ENCODE measurements around the gene CYBC1.

Gene CYBC1

GRCh38 chr17:82419540-82419939 is 31.0 kb downstream of the CYBC1 start:
- Histone ChIP-seq H3K27ac (ENCODE audit: low read depth, low read length, poor library complexity, severe bottlenecking) (peak overlapping the region; percentile 48), H4K20me1 (ENCODE audit: insufficient read depth, low read length) (no peaks in the 10 kb centered on the region), H3K27me3 (ENCODE audit: insufficient read depth, low read length) (no peaks in the 10 kb centered on the region), H3K4me2 (ENCODE audit: low read length) (peak overlapping the region; percentile 87), H3K4me1 (ENCODE audit: insufficient read depth, low read length, severe bottlenecking) (peaks cover 21% of the 10 kb centered on the region), H3K36me3 (ENCODE audit: insufficient read depth, low read length) (peaks cover 7% of the 10 kb centered on the region; the same call in 1 of the 2 replicates), H2AFZ (ENCODE audit: low read length) (no peak overlapping the region), H3K79me2 (ENCODE audit: insufficient read depth, low read length) (no peaks in the 10 kb centered on the region), H3F3A (ENCODE audit: insufficient read depth, low read length) (no peaks in the 10 kb centered on the region), H3K4me3 (ENCODE audit: low read depth, low read length, poor library complexity, severe bottlenecking) (peak overlapping the region; percentile 99), H3K9ac (ENCODE audit: low read length) (peak overlapping the region; percentile 98), H3K9me2 (ENCODE audit: low read depth, low read length) (no peaks in the 10 kb centered on the region), H3K9me3 (ENCODE audit: low read length) (no peaks in the 10 kb centered on the region)
- TF ChIP-seq EZH2 (IDR thresholded peaks at IDR 0.05; ENCODE audit: borderline replicate concordance, low read length) (no peak), CTCF (IDR thresholded peaks at IDR 0.05; ENCODE audit: low read length) (no peak)

GRCh38 chr17:82418001-82418986 is 32.3 kb downstream of the CYBC1 start, which contains the start of the genes HEXD and OGFOD3:
Gene HEXD (plus strand): TSS chr17:82418347. CDS start chr17:82419800, 1,453 bp downstream.
Gene OGFOD3 (minus strand): TSS chr17:82418586. CDS start chr17:82418485, 101 bp downstream.
- H3K79me2 ChIP-seq (ENCODE audit: insufficient read depth, low read length) = no peaks in the 10 kb centered on the region
- peak within 1 kb of the TSS; percentile 98 for H3K9ac ChIP-seq (ENCODE audit: low read length)
- peaks cover 21% of the 10 kb centered on the region for H3K4me1 ChIP-seq (ENCODE audit: insufficient read depth, low read length, severe bottlenecking)
- no peak within 1 kb of the TSS for H2AFZ ChIP-seq (ENCODE audit: low read length)
- no peaks in the 10 kb centered on the region for H3K9me2 ChIP-seq (ENCODE audit: low read depth, low read length)
- H3F3A ChIP-seq (ENCODE audit: insufficient read depth, low read length) = no peaks in the 10 kb centered on the region
- H3K4me3 ChIP-seq (ENCODE audit: low read depth, low read length, poor library complexity, severe bottlenecking) = peak within 1 kb of the TSS; percentile 99
- no peaks in the 10 kb centered on the region for H4K20me1 ChIP-seq (ENCODE audit: insufficient read depth, low read length)
- no peaks in the 10 kb centered on the region for H3K9me3 ChIP-seq (ENCODE audit: low read length)
- H3K36me3 ChIP-seq (ENCODE audit: insufficient read depth, low read length) = peaks cover 7% of the 10 kb centered on the region
- H3K4me2 ChIP-seq (ENCODE audit: low read length) = peak within 1 kb of the TSS; percentile 92
- H3K27ac ChIP-seq (ENCODE audit: low read depth, low read length, poor library complexity, severe bottlenecking) = peak within 1 kb of the TSS; percentile 62
- TF ChIP-seq EZH2 (IDR thresholded peaks at IDR 0.05; ENCODE audit: borderline replicate concordance, low read length) (no peak), CTCF (IDR thresholded peaks at IDR 0.05; ENCODE audit: low read length) (no peak)
- H3K27me3 ChIP-seq (ENCODE audit: insufficient read depth, low read length) = no peaks in the 10 kb centered on the region

- H3K4me2 ChIP-seq (ENCODE audit: low read length) = no peak overlapping the region
- H3K36me3 ChIP-seq (ENCODE audit: insufficient read depth, low read length) = peaks cover 13% of the 10 kb centered on the region
- H3K27ac ChIP-seq (ENCODE audit: low read depth, low read length, poor library complexity, severe bottlenecking) = no peak overlapping the region
- no peak overlapping the region for H2AFZ ChIP-seq (ENCODE audit: low read length)
- no peaks in the 10 kb centered on the region for H3K27me3 ChIP-seq (ENCODE audit: insufficient read depth, low read length)
- H3K79me2 ChIP-seq (ENCODE audit: insufficient read depth, low read length) = no peaks in the 10 kb centered on the region
- H3F3A ChIP-seq (ENCODE audit: insufficient read depth, low read length) = no peaks in the 10 kb centered on the region
- H3K9me2 ChIP-seq (ENCODE audit: low read depth, low read length) = no peaks in the 10 kb centered on the region
- H3K9ac ChIP-seq (ENCODE audit: low read length) = no peak overlapping the region
- H4K20me1 ChIP-seq (ENCODE audit: insufficient read depth, low read length) = no peaks in the 10 kb centered on the region
- H3K4me1 ChIP-seq (ENCODE audit: insufficient read depth, low read length, severe bottlenecking) = peaks cover 21% of the 10 kb centered on the region
- TF ChIP-seq CTCF (IDR thresholded peaks at IDR 0.05; ENCODE audit: low read length) (no peak), EZH2 (IDR thresholded peaks at IDR 0.05; ENCODE audit: borderline replicate concordance, low read length) (no peak)
- H3K9me3 ChIP-seq (ENCODE audit: low read length) = no peaks in the 10 kb centered on the region
- no peak overlapping the region for H3K4me3 ChIP-seq (ENCODE audit: low read depth, low read length, poor library complexity, severe bottlenecking)
Measured at GRCh38 chr17:82416771-82417170, 33.8 kb downstream of the CYBC1 start.

All from OCI-LY1 (cell line).